ENCODE measurements around the gene CTNNA3. TPM values are rescaled to one million over a fixed set of nuclear protein-coding genes. Genes with fewer than 3 reads are reported as not detected.
"Not testable (repeated sequence)": the region's sequence is repeated elsewhere in the genome, so short reads cannot be mapped to it uniquely, and the experiment has no call there.

CTNNA3 gene
- total and polyA plus RNA-seq, 2 donors (not counting 3 experiments of a cell fraction or from before 2014, with no cell fraction given), result not detected

- ChIA-PET POLR2A (no interaction called here), CTCF (interaction anchor here (1.0 to 6.1 kb wide), 5 partner anchors 12 to 93 kb away, joined by 3 to 310 read pairs (median 31); no protein-coding TSS in a partner anchor)
- Histone ChIP-seq H3K4me2 (ENCODE audit: insufficient read depth, low read length) (no peak overlapping the region), H3K9me3 (replicated peaks; ENCODE audit: control insufficient read depth, insufficient read depth, low read length) (no peaks in the 10 kb centered on the region), H2AFZ (ENCODE audit: low read depth, low read length) (no peak overlapping the region), H4K20me1 (replicated peaks; ENCODE audit: control insufficient read depth, extremely low read depth, insufficient read depth, low read length) (no peaks in the 10 kb centered on the region), H3K4me3 (replicated peaks in 1 of 3; ENCODE audit: insufficient read depth in 1 of 3, low read depth in 1 of 3, low read length in 3 of 3) (no peak overlapping the region), H3K36me3 (ENCODE audit: control insufficient read depth in 2 of 2, extremely low read depth in 1 of 2, insufficient read depth in 2 of 2, low read length in 2 of 2) (no peaks in the 10 kb centered on the region), H3K27me3 (ENCODE audit: control insufficient read depth in 2 of 2, insufficient read depth in 2 of 2, low read length in 2 of 2) (peaks cover 4 to 26% of the 10 kb centered on the region in 2 experiments), H3K79me2 (ENCODE audit: control insufficient read depth, insufficient read depth, low read length) (no peaks in the 10 kb centered on the region), H3K4me1 (ENCODE audit: control insufficient read depth, extremely low read depth, insufficient read depth, low read length) (peaks cover 3% of the 10 kb centered on the region), H3K9ac (replicated peaks; ENCODE audit: extremely low read depth, insufficient read depth, low read length) (no peak overlapping the region), H3K9me1 (replicated peaks; ENCODE audit: control insufficient read depth, extremely low read depth, insufficient read depth, low read length) (no peaks in the 10 kb centered on the region), H3K27ac (ENCODE audit: insufficient read depth, low read depth, low read length) (no peak overlapping the region)
- BruUV-seq (replicated peaks), result no TSS peak
- FAIRE-seq (no peak), DNase-seq (ENCODE audit: low read depth, low spot score) (peak; percentile 72)
- intact Hi-C loops (cut with micrococcal nuclease) (no loop called here), dilution Hi-C loops (cut with MboI; ENCODE audit: extremely low pct_ligation_motif_present, low sequenced_read_pairs) (no loop called here)
- no peak for TF ChIP-seq POLR2A (IDR thresholded peaks at IDR 0.05; ENCODE audit: low read depth, low read length)
- TF ChIP-seq FOS (IDR thresholded peaks at IDR 0.05; ENCODE audit: borderline replicate concordance, insufficient read depth, low read length), result no peak
- TF ChIP-seq MAX (IDR thresholded peaks at IDR 0.05; ENCODE audit: insufficient read depth, insufficient read length), result no peak
- no peak for TF ChIP-seq GATA2 (IDR thresholded peaks at IDR 0.05; ENCODE audit: insufficient read depth, insufficient read length, low read depth, low read length)
- TF ChIP-seq POLR2AphosphoS5 (IDR thresholded peaks at IDR 0.05; ENCODE audit: insufficient read depth, low read depth, low read length), result no peak
- no peak for TF ChIP-seq MYC (IDR thresholded peaks at IDR 0.05; ENCODE audit: low read depth, low read length)
- TF ChIP-seq EZH2 (IDR thresholded peaks at IDR 0.05; ENCODE audit: borderline replicate concordance, low read depth, low read length, severe bottlenecking), result no peak
Observed at GRCh38 chr10:67695555-67695954, 440 bp downstream of the CTNNA3 start.

- CTCF ChIA-PET; BruUV-seq (replicated peaks); H3K9ac ChIP-seq (replicated peaks; ENCODE audit: extremely low read depth, insufficient read depth, low read length); H2AFZ ChIP-seq (ENCODE audit: low read depth, low read length); FAIRE-seq; H3K79me2 ChIP-seq (ENCODE audit: control insufficient read depth, insufficient read depth, low read length); DNase-seq (ENCODE audit: low read depth, low spot score); H4K20me1 ChIP-seq (replicated peaks; ENCODE audit: control insufficient read depth, extremely low read depth, insufficient read depth, low read length); H3K4me2 ChIP-seq (ENCODE audit: insufficient read depth, low read length); POLR2A ChIA-PET; H3K27ac ChIP-seq (ENCODE audit: insufficient read depth, low read depth, low read length); H3K4me1 ChIP-seq (ENCODE audit: control insufficient read depth, extremely low read depth, insufficient read depth, low read length); H3K36me3 ChIP-seq (ENCODE audit: control insufficient read depth in 2 of 2, extremely low read depth in 1 of 2, insufficient read depth in 2 of 2, low read length in 2 of 2); H3K9me1 ChIP-seq (replicated peaks; ENCODE audit: control insufficient read depth, extremely low read depth, insufficient read depth, low read length); H3K9me3 ChIP-seq (replicated peaks; ENCODE audit: control insufficient read depth, insufficient read depth, low read length); dilution Hi-C loops (cut with MboI; ENCODE audit: extremely low pct_ligation_motif_present, low sequenced_read_pairs); H3K4me3 ChIP-seq (replicated peaks in 1 of 3; ENCODE audit: insufficient read depth in 1 of 3, low read depth in 1 of 3, low read length in 3 of 3); intact Hi-C loops (cut with micrococcal nuclease): not testable (repeated sequence)
- peaks cover 4 to 22% of the 10 kb centered on the region in 2 experiments for H3K27me3 ChIP-seq (ENCODE audit: control insufficient read depth in 2 of 2, insufficient read depth in 2 of 2, low read length in 2 of 2)
Observed at GRCh38 chr10:67691861-67692260, 4.1 kb downstream of the CTNNA3 start.

GRCh38 chr10:67690540-67690939 lies 5.5 kb downstream of the CTNNA3 start:
- not testable (repeated sequence) for FAIRE-seq; BruUV-seq (replicated peaks)

More at GRCh38 chr10:67690540-67690939, 5.5 kb downstream of the CTNNA3 start:
- H3K4me2 ChIP-seq (ENCODE audit: insufficient read depth, low read length); H2AFZ ChIP-seq (ENCODE audit: low read depth, low read length); DNase-seq (ENCODE audit: low read depth, low spot score); H3K36me3 ChIP-seq (ENCODE audit: control insufficient read depth in 2 of 2, extremely low read depth in 1 of 2, insufficient read depth in 2 of 2, low read length in 2 of 2); H3K79me2 ChIP-seq (ENCODE audit: control insufficient read depth, insufficient read depth, low read length); H3K9me3 ChIP-seq (replicated peaks; ENCODE audit: control insufficient read depth, insufficient read depth, low read length); dilution Hi-C loops (cut with MboI; ENCODE audit: extremely low pct_ligation_motif_present, low sequenced_read_pairs); H3K9me1 ChIP-seq (replicated peaks; ENCODE audit: control insufficient read depth, extremely low read depth, insufficient read depth, low read length); H3K4me1 ChIP-seq (ENCODE audit: control insufficient read depth, extremely low read depth, insufficient read depth, low read length); CTCF ChIA-PET; H3K4me3 ChIP-seq (replicated peaks in 1 of 3; ENCODE audit: insufficient read depth in 1 of 3, low read depth in 1 of 3, low read length in 3 of 3); H3K9ac ChIP-seq (replicated peaks; ENCODE audit: extremely low read depth, insufficient read depth, low read length); POLR2A ChIA-PET; H4K20me1 ChIP-seq (replicated peaks; ENCODE audit: control insufficient read depth, extremely low read depth, insufficient read depth, low read length); intact Hi-C loops (cut with micrococcal nuclease); H3K27ac ChIP-seq (ENCODE audit: insufficient read depth, low read depth, low read length): not testable (repeated sequence)
- H3K27me3 ChIP-seq (ENCODE audit: control insufficient read depth in 2 of 2, insufficient read depth in 2 of 2, low read length in 2 of 2), result peaks cover under 1 to 10% of the 10 kb centered on the region in 2 experiments
